Activated CD8-positive, alpha-beta memory T cell treated with anti-CD3 and anti-CD28 coated beads for 36 hours (primary cell): Measurements from ENCODE around the gene FHAD1. TPM values are rescaled to one million over a fixed set of nuclear protein-coding genes. Genes with fewer than 3 reads are reported as not detected.

Experiments
- CTCF ChIA-PET: fragments of 350-600 bp; sonication (Branson Sonifier 250); formaldehyde crosslinking; loops from one replicate; lab custom pipeline; 2021; ENCODE audit warnings: antibody characterized with exemption; lab: Charles Lee
- POLR2A ChIA-PET: fragments of 350-600 bp; sonication (Branson Sonifier 250); formaldehyde crosslinking; loops from one replicate; lab custom pipeline; 2021; ENCODE audit warnings: antibody characterized with exemption; lab: Charles Lee
- total RNA-seq, 2 experiments: library from RNA; stranded (reverse); gene quantifications; one replicate each; pipeline ENCODE4 v1.2.3, GENCODE V29; 2021

FHAD1 gene
- total RNA-seq, 2 experiments from 2014 or later: 0.38 TPM; not detected in 1

DNA sequence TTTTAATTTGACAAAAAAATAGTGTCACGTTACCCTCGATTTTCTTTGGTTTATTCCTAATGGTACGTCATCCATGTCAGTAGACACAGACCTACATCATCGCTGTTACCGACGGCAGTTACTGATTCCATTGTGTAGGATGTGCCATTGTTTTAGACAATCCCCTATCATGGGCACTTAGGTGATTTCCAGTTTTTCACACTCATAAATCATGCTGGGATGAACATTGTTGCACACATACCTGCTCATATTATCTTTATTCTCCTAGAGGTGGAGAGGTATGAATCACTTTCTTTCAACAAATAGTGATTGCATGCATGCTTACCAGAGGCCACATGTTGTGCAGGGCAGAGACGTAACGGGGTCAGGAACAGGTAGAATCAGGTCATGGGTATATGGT, 83.0 kb downstream of the FHAD1 start:
- CTCF ChIA-PET: interaction anchor here (0.9 kb wide), 1 partner anchor 11 kb away, joined by 3 read pairs; no protein-coding TSS in a partner anchor

DNA sequence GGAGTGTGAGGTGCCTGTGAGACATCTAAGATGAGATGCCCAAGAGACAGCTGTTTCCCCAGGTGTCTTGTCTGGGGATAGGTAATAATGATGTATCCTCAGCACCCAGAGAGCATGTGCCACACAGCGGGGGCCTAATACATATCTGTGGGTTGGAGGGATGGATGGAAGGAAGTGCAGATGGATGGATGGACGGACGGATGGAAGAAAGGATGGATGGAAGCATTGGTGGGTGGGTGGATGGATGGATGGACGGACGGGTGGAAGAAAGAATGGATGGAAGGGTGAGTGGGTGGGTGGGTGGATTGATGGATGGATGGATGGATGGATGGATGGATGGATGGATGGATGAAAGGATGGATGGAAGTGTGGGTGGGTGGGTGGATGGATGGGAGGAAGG, 84.2 kb downstream of the FHAD1 start:
- ChIA-PET POLR2A (no interaction called here), CTCF (interaction anchor here (0.9 to 1.4 kb wide), 2 partner anchors 10 to 98 kb away, joined by 3 read pairs; no protein-coding TSS in a partner anchor)

More for the DNA sequence above, 83.0 kb downstream of the FHAD1 start:
- POLR2A ChIA-PET: no interaction called here

DNA sequence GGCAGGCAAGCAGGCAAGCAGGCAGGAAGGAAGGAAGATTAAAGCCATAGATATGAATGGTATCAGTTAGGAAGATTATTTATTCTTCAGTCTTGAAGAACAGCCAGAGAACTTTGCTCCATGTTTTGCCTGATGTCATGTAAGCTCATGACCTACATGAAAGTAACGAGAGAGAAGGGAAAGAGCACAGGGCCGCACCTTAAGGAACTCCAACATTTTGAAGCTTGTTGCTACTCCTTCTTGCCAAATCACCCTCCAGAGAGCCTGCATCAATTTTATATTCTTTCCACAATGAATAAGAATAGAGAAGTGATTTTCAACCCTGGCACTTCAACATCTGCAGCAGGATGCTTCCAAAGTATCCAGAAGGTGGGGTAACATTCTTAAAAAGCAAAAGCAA, 84.7 kb downstream of the FHAD1 start:
- ChIA-PET POLR2A (no interaction called here), CTCF (interaction anchor here (1.4 kb wide), 1 partner anchor 98 kb away, joined by 3 read pairs; no protein-coding TSS in a partner anchor)

DNA sequence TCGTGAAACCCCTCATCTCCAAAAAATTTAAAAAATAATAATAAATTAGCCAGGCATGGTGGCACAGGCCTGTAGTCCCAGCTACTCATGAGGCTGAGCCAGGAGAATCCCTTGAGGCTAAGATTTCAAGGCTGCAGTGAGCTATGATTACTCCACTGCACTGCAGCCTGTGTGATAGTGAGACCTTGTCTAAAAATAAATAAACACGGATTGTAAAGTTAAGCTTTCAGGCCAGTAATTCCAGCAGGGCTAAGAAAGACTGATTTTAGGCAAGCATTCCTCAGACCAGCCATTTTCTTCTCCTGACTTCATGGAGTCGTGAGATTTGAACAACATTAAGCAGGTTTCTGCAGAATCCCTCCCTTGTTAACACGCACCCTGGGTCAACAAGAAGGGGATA, 85.5 kb downstream of the FHAD1 start:
- CTCF ChIA-PET: interaction anchor here (1.0 to 1.6 kb wide), 2 partner anchors 9 to 99 kb away, joined by 3 to 6 read pairs; no protein-coding TSS in a partner anchor
- POLR2A ChIA-PET: no interaction called here

DNA sequence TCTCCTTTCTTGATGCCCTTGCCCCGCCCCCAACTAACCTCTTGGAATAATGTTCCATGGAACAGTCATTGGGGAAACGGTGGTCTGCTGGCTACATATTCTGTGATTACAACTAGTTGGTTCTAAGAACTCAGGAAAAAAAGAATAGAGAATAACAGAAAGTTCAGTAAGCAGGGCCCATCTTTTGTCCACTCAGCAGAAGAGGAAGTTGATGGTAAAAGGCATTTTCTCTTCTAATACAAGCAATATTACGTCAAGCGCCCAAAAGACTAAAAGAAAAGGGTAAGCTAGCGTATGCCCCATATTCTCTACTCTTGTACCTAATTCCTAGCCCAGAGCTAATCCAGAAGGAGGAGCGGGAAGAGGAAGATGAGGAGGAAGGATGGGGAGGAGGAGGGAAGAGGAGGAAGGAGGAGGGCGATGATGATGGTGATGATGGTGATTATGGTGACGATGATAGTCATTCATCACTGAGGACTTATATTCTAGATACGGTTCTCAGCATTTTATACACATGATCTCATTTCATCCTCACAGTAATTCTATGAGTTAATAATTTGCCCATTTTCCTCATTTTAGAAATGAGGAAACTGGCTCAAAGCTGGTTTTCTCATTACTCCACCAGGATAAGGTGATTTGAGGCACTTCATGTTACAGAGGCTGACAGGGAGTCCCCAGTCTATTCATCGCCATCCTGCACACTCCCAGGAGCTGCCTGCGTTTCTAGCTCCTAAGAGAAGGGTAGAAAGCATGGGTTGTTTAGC, 86.1 kb downstream of the FHAD1 start:
- ChIA-PET CTCF (interaction anchor here (1.0 to 1.6 kb wide), 3 partner anchors 10 to 98 kb away, joined by 3 to 7 read pairs (median 6); no protein-coding TSS in a partner anchor), POLR2A (no interaction called here)

DNA sequence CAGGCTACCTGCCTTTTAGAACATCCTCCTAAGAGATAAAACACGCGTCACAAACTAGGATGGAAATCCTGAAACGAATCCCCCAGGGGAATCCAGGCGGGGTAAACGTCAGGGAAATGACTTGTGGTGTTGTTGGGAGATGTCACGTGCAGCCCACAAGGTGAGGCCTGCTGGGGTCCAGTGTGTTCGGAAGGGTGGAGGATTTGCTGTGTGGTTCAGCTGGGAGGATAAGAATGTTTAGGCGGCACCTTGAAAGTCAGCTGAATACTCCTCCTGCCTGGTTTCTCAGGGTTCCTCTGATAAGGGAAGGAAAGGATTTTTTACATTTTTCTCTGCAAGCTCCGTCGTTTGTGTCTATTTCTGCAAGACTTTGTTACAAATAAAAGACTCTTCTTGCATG, 88.0 kb downstream of the FHAD1 start:
- ChIA-PET POLR2A (no interaction called here), CTCF (no interaction called here)

DNA sequence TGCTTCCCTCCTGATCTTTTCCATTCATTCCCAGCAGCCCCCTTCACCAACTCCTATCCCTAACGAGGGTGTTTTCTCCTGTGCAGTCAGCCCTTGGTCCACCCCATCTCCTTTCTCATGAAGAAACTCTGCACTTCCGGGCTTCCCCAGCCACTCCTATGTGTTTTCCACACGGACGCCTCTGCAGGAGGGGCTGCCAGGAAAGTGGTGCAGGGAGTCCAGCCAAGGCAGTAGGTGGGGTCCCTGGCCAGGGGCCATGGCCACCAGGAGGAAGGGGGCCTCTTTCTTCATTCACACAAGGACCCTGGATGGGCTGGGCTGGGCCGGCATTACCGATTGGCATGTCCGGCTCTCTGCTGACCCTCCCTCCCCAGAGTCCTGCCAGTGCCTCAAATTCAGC, 89.8 kb downstream of the FHAD1 start:
- ChIA-PET CTCF (no interaction called here), POLR2A (no interaction called here)

DNA sequence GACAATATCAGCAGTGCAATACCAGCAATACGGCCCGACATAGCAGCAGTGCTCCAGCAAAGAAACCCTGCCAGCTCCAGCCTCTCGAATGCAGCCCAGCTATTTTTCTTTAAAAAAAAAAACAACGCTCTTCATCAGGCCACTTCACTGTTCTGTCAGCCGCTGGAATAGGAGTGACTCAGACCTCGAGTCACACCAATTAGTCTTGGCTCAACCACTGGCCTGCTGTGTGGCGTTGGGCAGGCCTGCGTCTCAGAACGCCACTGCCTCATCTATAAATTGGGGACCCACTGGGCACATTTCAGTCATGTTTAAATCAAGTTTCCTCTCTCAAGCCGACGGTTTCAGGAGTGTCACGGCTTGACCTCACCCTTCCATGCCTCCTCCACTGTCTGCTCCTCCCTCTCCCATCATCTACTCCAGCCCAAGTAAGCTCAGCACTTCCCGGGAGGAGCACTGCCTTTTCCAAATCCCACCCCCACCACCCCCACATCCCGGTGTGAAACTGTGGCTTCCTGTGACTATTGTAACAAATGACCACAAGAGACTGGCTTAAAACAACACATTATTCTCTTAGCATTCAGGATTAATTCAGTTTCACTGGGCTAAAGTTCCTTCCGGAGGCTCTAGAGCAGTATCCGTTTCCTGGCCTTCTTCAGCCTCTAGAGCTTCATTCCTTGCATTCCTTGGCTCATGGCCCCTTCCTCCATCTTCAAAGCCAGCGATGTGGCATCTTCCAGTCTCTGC, 90.8 kb downstream of the FHAD1 start:
- POLR2A ChIA-PET: interaction anchor here (0.5 kb wide), 1 partner anchor 66 kb away, joined by 3 read pairs; no protein-coding TSS in a partner anchor
- CTCF ChIA-PET: interaction anchor here (0.9 to 3.1 kb wide), 2 partner anchors 14 to 186 kb away, joined by 3 to 13 read pairs; partner anchors contain the start of gene CASP9

DNA sequence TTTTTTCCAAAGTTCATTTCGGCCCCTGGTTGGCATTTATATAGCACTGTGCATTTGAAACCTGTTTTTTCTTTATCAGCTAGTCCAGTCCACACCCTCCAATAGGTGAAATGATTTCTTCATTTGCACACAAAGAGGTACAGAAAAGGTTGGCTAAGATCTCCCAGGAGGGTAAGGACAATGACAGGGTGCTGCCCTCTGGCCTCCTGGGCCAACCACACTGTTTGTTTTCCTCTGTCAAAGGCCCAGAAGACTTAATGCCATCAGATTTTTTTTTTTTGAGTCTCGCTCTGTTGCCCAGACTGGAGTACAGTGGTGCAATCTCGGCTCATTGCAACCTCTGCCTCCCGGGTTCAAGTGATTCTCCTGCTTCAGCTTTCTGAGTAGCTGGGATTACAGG, 92.5 kb downstream of the FHAD1 start:
- CTCF ChIA-PET: interaction anchor here (1.1 to 3.1 kb wide), 3 partner anchors 16 to 91 kb away, joined by 3 to 13 read pairs (median 5); no protein-coding TSS in a partner anchor
- POLR2A ChIA-PET: interaction anchor here (0.7 kb wide), 1 partner anchor 1579 kb away, joined by 5 read pairs; no protein-coding TSS in a partner anchor

DNA sequence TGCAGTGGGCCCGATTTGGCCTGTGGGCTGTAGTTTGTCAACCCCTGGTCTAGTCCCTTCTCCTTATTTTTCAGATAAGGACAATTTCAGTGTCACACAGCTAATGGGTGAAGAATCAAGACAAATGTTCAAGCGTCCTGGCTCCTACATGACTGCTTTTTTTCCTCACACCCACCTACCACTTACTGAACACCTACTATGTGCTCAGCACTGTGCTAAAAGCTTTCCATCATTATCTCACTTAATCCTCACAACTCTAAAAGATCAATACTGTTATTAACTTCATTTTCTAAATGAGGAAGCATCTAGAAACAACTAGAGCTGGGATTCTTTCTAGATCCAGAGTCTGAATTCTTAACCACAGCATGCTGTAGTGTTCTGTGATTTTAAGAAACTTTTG, 94.2 kb downstream of the FHAD1 start:
- CTCF ChIA-PET: interaction anchor here (0.7 kb wide), 1 partner anchor 11 kb away, joined by 3 read pairs; no protein-coding TSS in a partner anchor

DNA sequence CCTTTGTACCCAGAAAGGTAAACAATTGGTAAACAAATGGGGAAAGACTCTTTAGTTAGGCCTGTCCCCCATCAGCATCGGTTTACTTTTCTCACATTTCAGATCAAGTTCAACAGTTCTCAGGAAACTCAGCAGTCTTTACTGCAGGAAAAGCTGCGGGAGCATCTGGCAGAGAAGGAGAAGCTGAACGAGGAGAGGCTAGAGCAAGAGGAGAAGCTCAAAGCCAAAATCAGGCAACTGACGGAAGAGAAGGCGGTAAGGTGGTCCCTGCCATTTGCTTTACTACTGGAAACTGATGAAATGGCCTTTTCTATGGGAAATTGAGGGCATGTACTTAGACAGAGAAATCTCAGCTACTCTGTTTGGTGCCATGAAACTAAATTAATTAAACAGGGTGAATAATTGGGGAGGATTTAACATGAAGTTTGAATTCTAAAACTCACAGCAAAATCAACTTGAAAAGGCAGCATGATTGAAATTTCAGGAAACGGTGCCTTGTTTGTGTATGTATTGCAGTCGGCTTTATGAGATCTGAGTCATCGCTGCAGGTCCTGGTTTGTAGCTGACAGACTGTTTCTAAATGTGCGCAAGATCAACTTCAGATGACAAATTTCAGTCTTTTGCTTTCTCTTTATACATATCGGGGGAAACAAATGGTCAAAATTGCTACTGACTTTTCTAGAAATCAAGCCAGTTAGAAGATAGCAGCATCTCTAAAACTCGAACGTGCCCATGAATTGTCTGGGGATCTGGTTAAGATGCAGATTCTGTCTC, 94.8 kb downstream of the FHAD1 start:
- POLR2A ChIA-PET: interaction anchor here (0.6 kb wide), 1 partner anchor 75 kb away, joined by 3 read pairs; no protein-coding TSS in a partner anchor
- CTCF ChIA-PET: interaction anchor here (1.2 to 2.4 kb wide), 3 partner anchors 77 to 90 kb away, joined by 3 to 7 read pairs (median 3); no protein-coding TSS in a partner anchor

More for the DNA sequence above, 94.2 kb downstream of the FHAD1 start:
- POLR2A ChIA-PET: no interaction called here

DNA sequence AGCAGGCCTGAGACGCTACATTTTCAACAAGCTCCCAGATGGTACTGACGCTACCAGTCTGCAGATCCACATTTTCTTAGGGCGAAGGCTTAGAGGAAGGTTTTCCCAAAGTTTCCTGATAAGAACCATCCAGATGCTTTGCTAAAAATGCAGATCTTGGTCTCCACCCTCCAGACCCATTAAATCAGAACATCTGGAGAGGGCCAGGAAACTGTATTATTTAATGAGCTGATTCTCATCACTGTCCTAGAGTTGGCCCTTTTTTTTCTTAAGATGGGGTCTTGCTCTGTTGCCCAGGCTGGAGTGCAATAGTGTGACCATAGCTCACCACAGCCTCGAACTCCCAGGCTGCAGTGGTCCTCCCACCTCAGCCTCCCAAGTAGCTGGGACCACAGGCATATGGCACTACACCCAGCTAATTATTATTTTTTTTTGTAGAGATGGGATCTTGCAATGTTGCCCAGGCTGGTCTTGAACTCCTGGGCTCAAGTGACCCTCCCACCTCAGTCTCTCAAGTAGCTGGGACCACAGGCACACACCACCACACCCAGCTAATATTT, 95.5 kb downstream of the FHAD1 start:
- POLR2A ChIA-PET: interaction anchor here (0.6 kb wide), 1 partner anchor 74 kb away, joined by 3 read pairs; no protein-coding TSS in a partner anchor

DNA sequence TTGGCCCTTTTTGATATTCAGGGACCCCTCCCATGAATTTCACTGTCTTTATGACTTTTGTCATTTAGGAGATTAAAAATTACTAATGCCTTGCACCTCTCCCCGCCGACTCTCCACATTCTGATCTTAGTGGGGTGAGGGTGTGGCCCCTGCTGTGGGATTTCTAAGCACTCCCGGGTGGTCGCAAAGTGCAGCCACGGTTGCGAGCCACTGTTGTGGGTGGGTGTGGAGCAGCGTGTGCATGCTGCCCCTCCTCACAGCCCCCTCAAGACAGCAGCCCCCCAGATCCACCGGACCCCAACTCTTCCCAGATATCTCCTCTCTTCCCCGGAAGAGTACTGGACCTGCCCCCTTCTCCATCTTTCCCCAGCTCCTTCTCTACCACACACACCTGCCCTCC, 96.1 kb downstream of the FHAD1 start:
- CTCF ChIA-PET: interaction anchor here (1.0 to 2.4 kb wide), 3 partner anchors 19 to 89 kb away, joined by 3 to 7 read pairs (median 4); no protein-coding TSS in a partner anchor
- POLR2A ChIA-PET: no interaction called here

More for the DNA sequence above, 95.5 kb downstream of the FHAD1 start:
- CTCF ChIA-PET: interaction anchor here (1.0 to 2.4 kb wide), 4 partner anchors 18 to 89 kb away, joined by 3 to 7 read pairs (median 4); no protein-coding TSS in a partner anchor

DNA sequence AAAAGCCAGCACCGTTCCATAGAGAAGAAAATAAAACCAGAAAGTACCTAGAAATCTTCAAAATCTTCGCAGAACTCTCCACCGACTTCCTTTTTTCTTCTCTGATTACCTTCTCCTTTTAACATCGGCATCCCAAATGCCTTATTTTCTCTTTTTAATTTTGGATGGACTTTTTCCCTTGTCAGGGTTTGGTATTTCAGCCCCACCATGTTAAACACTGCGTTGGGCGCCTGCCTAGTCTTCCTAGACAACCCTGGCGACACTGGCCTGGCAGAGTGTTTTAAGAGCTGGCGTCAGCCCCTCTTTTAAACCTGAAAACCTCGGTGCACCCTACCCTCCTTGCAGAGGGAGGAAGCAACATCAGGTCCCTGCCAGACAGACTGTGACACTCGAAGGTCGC, 96.7 kb downstream of the FHAD1 start:
- CTCF ChIA-PET: interaction anchor here (2.4 kb wide), 1 partner anchor 88 kb away, joined by 7 read pairs; no protein-coding TSS in a partner anchor
- POLR2A ChIA-PET: no interaction called here

DNA sequence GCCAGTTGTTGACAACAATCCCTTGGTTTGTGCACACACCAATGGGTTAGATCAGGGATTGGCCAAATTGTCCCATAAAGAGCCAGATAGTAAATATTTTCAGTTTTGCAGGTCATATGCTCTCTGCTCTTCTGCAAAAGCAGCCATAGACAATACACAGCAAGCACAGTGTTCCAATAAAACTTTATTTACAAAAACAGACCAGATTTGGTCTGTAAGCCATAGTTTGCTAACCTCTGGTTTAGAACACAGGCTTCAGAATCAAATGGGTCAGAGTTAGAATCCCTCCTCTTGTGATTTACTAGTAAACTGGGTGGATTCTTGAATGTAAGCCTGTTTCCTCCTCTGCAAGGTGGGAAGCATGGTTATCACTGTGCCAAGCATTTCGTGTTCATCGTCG, 97.4 kb downstream of the FHAD1 start:
- POLR2A ChIA-PET: no interaction called here
- CTCF ChIA-PET: no interaction called here

DNA sequence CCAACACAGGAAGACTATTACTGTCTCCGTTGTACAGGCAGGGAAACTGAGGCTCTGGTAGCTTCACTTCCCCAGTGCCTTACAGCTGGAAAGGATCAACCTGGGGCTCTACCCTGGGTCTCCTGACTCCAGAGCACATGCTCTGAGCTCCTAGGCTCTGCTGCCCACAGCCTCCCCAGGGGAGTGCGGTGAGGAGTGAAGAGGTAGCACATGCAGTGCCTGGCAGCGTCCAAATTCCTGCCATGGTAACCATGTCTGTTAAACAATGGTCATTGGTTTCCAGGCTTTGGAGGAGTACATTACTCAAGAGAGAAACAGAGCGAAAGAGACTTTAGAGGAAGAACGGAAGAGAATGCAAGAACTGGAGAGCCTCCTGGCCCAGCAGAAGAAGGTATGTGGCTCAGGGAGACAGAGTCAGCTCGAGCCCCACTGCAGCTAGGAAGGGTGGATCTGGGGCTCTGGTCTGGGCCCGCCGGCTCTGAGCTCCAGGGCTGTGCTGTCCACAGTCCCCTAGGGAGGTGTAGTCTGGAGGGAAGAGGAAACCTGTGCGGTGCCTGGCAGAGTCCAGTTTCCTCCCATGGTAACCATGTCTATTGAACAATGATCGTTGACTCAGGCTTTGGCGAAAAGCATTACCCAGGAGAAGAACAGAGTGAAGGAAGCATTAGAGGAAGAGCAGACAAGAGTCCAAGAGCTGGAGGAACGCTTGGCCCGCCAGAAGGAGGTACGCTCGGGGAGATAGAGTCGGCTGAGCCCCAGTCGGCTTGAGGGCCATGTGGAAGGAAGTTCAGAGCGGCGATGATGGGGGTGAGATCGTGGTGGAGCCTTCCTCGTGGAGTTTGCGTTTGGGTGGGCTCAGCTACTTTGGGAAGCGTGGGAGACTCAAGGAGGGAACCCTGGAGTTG, 98.0 kb downstream of the FHAD1 start:
- CTCF ChIA-PET: no interaction called here
- POLR2A ChIA-PET: interaction anchor here (0.6 kb wide), 1 partner anchor 96 kb away, joined by 4 read pairs; no protein-coding TSS in a partner anchor
